HepG2 (cell line): ENCODE measurements around the gene FUOM. TPM values are rescaled to one million over a fixed set of nuclear protein-coding genes. Genes with fewer than 3 reads are reported as not detected.

ENCODE experiments used
- AKAP8 ChIP-seq: sonication (generic); formaldehyde crosslinking; IDR thresholded peaks from 2 replicates; pipeline ENCODE4 v1.5.1; 2020; ENCODE audit warnings: mild to moderate bottlenecking, missing genetic modification reagents
- ARID2 ChIP-seq: sonication (generic); formaldehyde crosslinking; IDR thresholded peaks from 2 replicates; pipeline ENCODE4 v1.8.1; 2022; ENCODE audit warnings: mild to moderate bottlenecking, missing genetic modification reagents, borderline replicate concordance
- ATM ChIP-seq: fragments of 450-650 bp; IDR thresholded peaks from 2 replicates; pipeline ENCODE4 v1.7.1; 2017; ENCODE audit warnings: mild to moderate bottlenecking, borderline replicate concordance
- ERF ChIP-seq: IDR thresholded peaks from 2 replicates; pipeline ENCODE4 v1.6.1; 2018; ENCODE audit warnings: missing biosample characterization, missing genetic modification reagents
- EZH2 ChIP-seq: conservative IDR thresholded peaks from 2 replicates; pipeline ENCODE4 v1.6.1; 2012; ENCODE audit warnings: mild to moderate bottlenecking, low read depth, low read length, moderate library complexity
- HOXA5 ChIP-seq: sonication (generic); formaldehyde crosslinking; IDR thresholded peaks from 2 replicates; pipeline ENCODE4 v1.4.0; 2020; ENCODE audit warnings: missing genetic modification reagents
- KDM5B ChIP-seq: sonication (generic); formaldehyde crosslinking; IDR thresholded peaks from 2 replicates; pipeline ENCODE4 v1.4.0; 2020; ENCODE audit warnings: missing genetic modification reagents, mild to moderate bottlenecking, borderline replicate concordance
- NCOA2 ChIP-seq: sonication (generic); formaldehyde crosslinking; IDR thresholded peaks from 2 replicates; pipeline ENCODE4 v1.8.0; 2022; ENCODE audit warnings: inconsistent platforms
- NCOR1 ChIP-seq: fragments of 200-600 bp; sonication (generic); IDR thresholded peaks from 2 replicates; pipeline ENCODE4 v1.7.0; 2017; ENCODE audit warnings: antibody characterized with exemption, low read length, borderline replicate concordance
- PLRG1 ChIP-seq: fragments of 450-650 bp; conservative IDR thresholded peaks from 2 replicates; pipeline ENCODE4 v1.6.1; 2016
- PRMT3 ChIP-seq: sonication (generic); formaldehyde crosslinking; IDR thresholded peaks from 2 replicates; pipeline ENCODE4 v1.8.1; 2022; ENCODE audit warnings: low read depth, mild to moderate bottlenecking, moderate library complexity, missing genetic modification reagents, borderline replicate concordance
- RBM39 ChIP-seq: fragments of 200-400 bp; formaldehyde crosslinking; IDR thresholded peaks from one replicate; pipeline ENCODE4 v1.6.1; 2018; ENCODE audit warnings: antibody characterized with exemption, mild to moderate bottlenecking, low read depth, low read length; ENCODE audit not compliant: poor library complexity, severe bottlenecking
- TP53 ChIP-seq: sonication (generic); formaldehyde crosslinking; conservative IDR thresholded peaks from 2 replicates; pipeline ENCODE4 v1.4.0; 2020; ENCODE audit warnings: missing genetic modification reagents
- ZFP41 ChIP-seq: sonication (generic); formaldehyde crosslinking; IDR thresholded peaks from 2 replicates; pipeline ENCODE4 v1.4.0; 2020; ENCODE audit warnings: mild to moderate bottlenecking, missing genetic modification reagents, borderline replicate concordance
- ZFX ChIP-seq: sonication (generic); formaldehyde crosslinking; IDR thresholded peaks from 2 replicates; pipeline ENCODE4 v1.4.0; 2020; ENCODE audit warnings: mild to moderate bottlenecking, low read depth, missing genetic modification reagents, moderate library complexity
- ZNF160 ChIP-seq: sonication (generic); formaldehyde crosslinking; IDR thresholded peaks from 2 replicates; pipeline ENCODE4 v1.8.0; 2022; ENCODE audit warnings: mild to moderate bottlenecking, inconsistent platforms, missing genetic modification reagents
- ZNF329 ChIP-seq: sonication (generic); formaldehyde crosslinking; IDR thresholded peaks from 2 replicates; pipeline ENCODE4 v1.9.0; 2021; ENCODE audit warnings: low read depth, mild to moderate bottlenecking, missing genetic modification reagents
- ZNF543 ChIP-seq: sonication (generic); formaldehyde crosslinking; IDR thresholded peaks from 2 replicates; pipeline ENCODE4 v1.4.0; 2020; ENCODE audit warnings: mild to moderate bottlenecking, missing genetic modification reagents
- ZNF768 ChIP-seq: sonication (generic); formaldehyde crosslinking; IDR thresholded peaks from 2 replicates; pipeline ENCODE4 v1.4.0; 2020; ENCODE audit warnings: missing genetic modification reagents
- ZNF776 ChIP-seq: sonication (generic); formaldehyde crosslinking; IDR thresholded peaks from 2 replicates; pipeline ENCODE4 v1.4.0; 2020; ENCODE audit warnings: mild to moderate bottlenecking, missing genetic modification reagents
- polyA plus RNA-seq, 8 experiments: library from polyadenylated mRNA; depleted of rRNA in 3 of 8; stranded (reverse) in 7 of 8; unstranded in 1 of 8; fragments of >200 nt; fragmentation: Illumina TruSeq in 4 of 8; extraction: Trizol in 4 of 8; gene quantifications; 2 replicates each; pipeline versions ENCODE4 v1.2.1 to v1.2.3, GENCODE V29; 2011 to 2016; ENCODE audit warnings: low read depth in 4 of 8, missing spikeins in 1 of 8, mixed read lengths in 1 of 8; ENCODE audit not compliant: insufficient read depth in 1 of 8
- total RNA-seq, 5 experiments: library from RNA; depleted of rRNA; stranded (reverse); fragments of >200 nt; fragmentation: Illumina TruSeq; extraction: Trizol; gene quantifications; 2 replicates each; pipeline ENCODE4 v1.2.3, GENCODE V29; 2016; ENCODE audit warnings: low read depth in 1 of 5
- TF ChIP-seq, protein P1 (sequence below): sonication (generic); formaldehyde crosslinking; IDR thresholded peaks from 2 replicates; pipeline ENCODE4 v1.5.0; 2020; ENCODE audit warnings: missing genetic modification reagents, mild to moderate bottlenecking, borderline replicate concordance
- TF ChIP-seq, protein P2 (sequence below): IDR thresholded peaks from 2 replicates; pipeline ENCODE4 v1.6.1; 2012; ENCODE audit warnings: low read depth, low read length, improper control_type of control experiment
- TF ChIP-seq, protein P3 (sequence below): sonication (generic); formaldehyde crosslinking; IDR thresholded peaks from 2 replicates; pipeline ENCODE4 v1.4.0; 2020; ENCODE audit warnings: mild to moderate bottlenecking, missing genetic modification reagents
- TF ChIP-seq, protein P4 (sequence below): sonication (generic); formaldehyde crosslinking; IDR thresholded peaks from 2 replicates; pipeline ENCODE4 v1.5.0; 2020; ENCODE audit warnings: mild to moderate bottlenecking, missing genetic modification reagents, moderate library complexity
- TF ChIP-seq, protein P5 (sequence below): sonication (generic); formaldehyde crosslinking; conservative IDR thresholded peaks from 2 replicates; pipeline ENCODE4 v1.4.0; 2020; ENCODE audit warnings: missing genetic modification reagents

FUOM gene
- total and polyA plus RNA-seq, 2 of the 13 experiments (the other 11 are each of a cell fraction or from before 2014, with no cell fraction given), result 27.5 to 60.4 TPM

DNA sequence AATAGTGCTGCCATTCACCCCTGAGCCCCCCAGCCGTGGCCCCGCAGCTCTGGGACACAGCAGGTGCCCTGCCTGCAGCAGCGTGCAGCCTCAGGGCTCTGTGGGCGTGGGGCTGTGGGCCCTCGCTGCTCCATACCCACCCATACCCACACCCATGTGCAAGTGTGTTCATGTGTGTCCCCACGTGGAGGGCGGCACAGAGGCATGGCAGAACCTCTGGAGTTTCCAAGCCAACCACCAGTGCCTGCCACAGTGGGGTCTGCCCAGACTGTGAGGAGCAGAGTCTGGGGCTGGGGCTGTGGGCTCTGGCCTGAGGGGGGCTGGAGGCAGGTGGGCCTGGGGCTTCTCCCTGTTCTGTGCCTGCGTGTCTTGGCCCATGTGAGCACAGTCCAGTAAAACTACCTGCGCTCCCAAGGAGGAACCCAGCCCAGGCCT lies 8.2 kb downstream of the FUOM start (continued):
- TF ChIP-seq ZNF329 (no peak), ATM (no peak), ZFX (CRISPR knock-in tag) (peak; percentile 13; the same call in 1 of the 2 replicates), ZNF543 (no peak), ZNF776 (CRISPR knock-in tag) (no peak), AKAP8 (CRISPR knock-in tag) (peak; percentile 93; the same call in 1 of the 2 replicates), ZFP41 (peak; percentile 25; the same call in 1 of the 2 replicates), PLRG1 (no peak), NCOR1 (no peak), PRMT3 (CRISPR knock-in tag) (0 out of 2 replicates have a peak, but pooled peaks have one; percentile 32), ZNF768 (CRISPR knock-in tag) (no peak), ERF (CRISPR knock-in tag) (no peak), TP53 (no peak), RBM39 (no peak), EZH2 (no peak), ZNF160 (no peak), ARID2 (no peak), NCOA2 (no peak), KDM5B (CRISPR knock-in tag) (no peak), HOXA5 (CRISPR knock-in tag) (no peak)
- TF ChIP-seq, protein P1, sequence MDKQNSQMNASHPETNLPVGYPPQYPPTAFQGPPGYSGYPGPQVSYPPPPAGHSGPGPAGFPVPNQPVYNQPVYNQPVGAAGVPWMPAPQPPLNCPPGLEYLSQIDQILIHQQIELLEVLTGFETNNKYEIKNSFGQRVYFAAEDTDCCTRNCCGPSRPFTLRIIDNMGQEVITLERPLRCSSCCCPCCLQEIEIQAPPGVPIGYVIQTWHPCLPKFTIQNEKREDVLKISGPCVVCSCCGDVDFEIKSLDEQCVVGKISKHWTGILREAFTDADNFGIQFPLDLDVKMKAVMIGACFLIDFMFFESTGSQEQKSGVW (CRISPR knock-in tag), result no peak
- TF ChIP-seq, protein P2, sequence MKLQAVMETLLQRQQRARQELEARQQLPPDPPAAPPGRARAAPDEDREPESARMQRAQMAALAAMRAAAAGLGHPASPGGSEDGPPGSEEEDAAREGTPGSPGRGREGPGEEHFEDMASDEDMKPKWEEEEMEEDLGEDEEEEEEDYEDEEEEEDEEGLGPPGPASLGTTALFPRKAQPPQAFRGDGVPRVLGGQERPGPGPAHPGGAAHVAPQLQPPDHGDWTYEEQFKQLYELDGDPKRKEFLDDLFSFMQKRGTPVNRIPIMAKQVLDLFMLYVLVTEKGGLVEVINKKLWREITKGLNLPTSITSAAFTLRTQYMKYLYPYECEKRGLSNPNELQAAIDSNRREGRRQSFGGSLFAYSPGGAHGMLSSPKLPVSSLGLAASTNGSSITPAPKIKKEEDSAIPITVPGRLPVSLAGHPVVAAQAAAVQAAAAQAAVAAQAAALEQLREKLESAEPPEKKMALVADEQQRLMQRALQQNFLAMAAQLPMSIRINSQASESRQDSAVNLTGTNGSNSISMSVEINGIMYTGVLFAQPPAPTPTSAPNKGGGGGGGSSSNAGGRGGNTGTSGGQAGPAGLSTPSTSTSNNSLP, result no peak
- TF ChIP-seq, protein P3, sequence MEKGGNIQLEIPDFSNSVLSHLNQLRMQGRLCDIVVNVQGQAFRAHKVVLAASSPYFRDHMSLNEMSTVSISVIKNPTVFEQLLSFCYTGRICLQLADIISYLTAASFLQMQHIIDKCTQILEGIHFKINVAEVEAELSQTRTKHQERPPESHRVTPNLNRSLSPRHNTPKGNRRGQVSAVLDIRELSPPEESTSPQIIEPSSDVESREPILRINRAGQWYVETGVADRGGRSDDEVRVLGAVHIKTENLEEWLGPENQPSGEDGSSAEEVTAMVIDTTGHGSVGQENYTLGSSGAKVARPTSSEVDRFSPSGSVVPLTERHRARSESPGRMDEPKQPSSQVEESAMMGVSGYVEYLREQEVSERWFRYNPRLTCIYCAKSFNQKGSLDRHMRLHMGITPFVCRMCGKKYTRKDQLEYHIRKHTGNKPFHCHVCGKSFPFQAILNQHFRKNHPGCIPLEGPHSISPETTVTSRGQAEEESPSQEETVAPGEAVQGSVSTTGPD (CRISPR knock-in tag), result no peak
- TF ChIP-seq, protein P4, sequence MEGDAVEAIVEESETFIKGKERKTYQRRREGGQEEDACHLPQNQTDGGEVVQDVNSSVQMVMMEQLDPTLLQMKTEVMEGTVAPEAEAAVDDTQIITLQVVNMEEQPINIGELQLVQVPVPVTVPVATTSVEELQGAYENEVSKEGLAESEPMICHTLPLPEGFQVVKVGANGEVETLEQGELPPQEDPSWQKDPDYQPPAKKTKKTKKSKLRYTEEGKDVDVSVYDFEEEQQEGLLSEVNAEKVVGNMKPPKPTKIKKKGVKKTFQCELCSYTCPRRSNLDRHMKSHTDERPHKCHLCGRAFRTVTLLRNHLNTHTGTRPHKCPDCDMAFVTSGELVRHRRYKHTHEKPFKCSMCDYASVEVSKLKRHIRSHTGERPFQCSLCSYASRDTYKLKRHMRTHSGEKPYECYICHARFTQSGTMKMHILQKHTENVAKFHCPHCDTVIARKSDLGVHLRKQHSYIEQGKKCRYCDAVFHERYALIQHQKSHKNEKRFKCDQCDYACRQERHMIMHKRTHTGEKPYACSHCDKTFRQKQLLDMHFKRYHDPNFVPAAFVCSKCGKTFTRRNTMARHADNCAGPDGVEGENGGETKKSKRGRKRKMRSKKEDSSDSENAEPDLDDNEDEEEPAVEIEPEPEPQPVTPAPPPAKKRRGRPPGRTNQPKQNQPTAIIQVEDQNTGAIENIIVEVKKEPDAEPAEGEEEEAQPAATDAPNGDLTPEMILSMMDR, result no peak
- TF ChIP-seq, protein P5, sequence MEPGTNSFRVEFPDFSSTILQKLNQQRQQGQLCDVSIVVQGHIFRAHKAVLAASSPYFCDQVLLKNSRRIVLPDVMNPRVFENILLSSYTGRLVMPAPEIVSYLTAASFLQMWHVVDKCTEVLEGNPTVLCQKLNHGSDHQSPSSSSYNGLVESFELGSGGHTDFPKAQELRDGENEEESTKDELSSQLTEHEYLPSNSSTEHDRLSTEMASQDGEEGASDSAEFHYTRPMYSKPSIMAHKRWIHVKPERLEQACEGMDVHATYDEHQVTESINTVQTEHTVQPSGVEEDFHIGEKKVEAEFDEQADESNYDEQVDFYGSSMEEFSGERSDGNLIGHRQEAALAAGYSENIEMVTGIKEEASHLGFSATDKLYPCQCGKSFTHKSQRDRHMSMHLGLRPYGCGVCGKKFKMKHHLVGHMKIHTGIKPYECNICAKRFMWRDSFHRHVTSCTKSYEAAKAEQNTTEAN, result no peak
